ENCODE measurements around the gene CLMN. TPM values are rescaled to one million over a fixed set of nuclear protein-coding genes. Genes with fewer than 3 reads are reported as not detected.

Gene CLMN
- total RNA-seq, 1 donor from 2014 or later: 3.9 TPM

GRCh38 chr14:95323361-95323760, 3.7 kb upstream of the CLMN start:
- DNase-seq (ENCODE audit: low read depth) (peak; percentile 32), FAIRE-seq (no peak)
- no peak overlapping the region for H3K4me3 ChIP-seq (ENCODE audit: low read depth, low read length)
- no peak for TF ChIP-seq CTCF (IDR thresholded peaks at IDR 0.05; ENCODE audit: insufficient read depth, low read length, severe bottlenecking)
- no peaks in the 10 kb centered on the region for H3K27me3 ChIP-seq (ENCODE audit: control insufficient read depth, insufficient read depth, low read length)
- H3K36me3 ChIP-seq (ENCODE audit: control insufficient read depth, insufficient read depth, low read length): no peaks in the 10 kb centered on the region

DNA sequence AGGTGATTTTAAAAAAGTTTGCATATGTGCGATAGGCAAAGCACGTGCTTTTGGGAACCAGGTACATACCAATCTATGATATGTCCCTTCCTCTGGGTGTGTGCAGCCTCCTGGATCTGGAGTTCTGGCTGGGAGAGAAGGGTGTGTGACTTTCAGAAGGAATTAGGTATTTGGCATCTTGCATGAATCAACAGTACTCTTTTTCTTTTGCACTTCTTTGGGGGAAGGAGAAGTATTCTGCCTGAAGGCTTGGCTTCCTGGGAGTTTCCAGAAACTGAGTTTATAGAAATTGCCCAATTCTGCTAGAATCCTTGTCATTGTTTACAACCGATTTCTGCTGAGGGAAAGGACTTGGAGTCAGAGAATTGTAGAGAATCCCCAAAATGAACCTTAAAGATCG, 2.9 kb upstream of the CLMN start:
- Histone ChIP-seq H3K36me3 (ENCODE audit: control insufficient read depth, insufficient read depth, low read length) (no peaks in the 10 kb centered on the region), H3K4me3 (ENCODE audit: low read depth, low read length) (no peak overlapping the region), H3K27me3 (ENCODE audit: control insufficient read depth, insufficient read depth, low read length) (no peaks in the 10 kb centered on the region)
- DNase-seq (ENCODE audit: low read depth): peak; percentile 85
- no peak for TF ChIP-seq CTCF (IDR thresholded peaks at IDR 0.05; ENCODE audit: insufficient read depth, low read length, severe bottlenecking)
- FAIRE-seq: no peak

DNA sequence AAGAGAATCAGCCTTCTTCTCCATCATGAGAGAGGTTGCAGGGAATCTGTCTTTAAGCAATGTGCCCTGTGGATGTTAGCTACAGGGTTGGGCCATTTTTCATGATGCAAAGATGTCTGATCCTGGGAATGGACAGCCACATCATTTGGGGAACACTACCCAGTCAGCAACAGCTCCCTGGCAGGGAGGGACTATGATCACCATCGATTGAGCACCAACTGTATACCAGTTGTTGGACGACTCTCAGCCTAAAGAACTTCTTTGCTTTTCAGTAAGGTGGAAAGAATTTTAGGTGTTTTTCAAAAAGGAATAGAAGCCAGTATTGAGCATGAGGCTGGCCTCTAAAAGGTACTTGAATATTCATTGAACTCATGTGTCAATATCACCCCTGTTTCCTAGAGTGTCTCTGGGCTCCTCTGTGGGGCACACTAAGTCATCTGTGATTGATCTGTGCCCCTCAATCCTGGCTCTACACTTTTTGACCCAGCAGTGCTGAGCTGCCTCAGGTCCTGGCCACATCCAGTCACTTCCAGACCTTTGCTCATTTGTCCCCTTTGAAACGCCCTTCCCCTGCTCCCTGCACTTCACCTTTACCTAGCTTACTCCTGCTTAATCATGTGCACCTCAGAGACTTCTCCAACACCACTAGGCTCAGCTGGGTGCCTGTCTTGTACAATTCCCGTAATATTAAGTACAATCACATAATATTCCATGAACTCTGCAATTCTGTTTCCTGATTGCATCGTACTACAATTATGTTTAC, 2.2 kb upstream of the CLMN start:
- no peaks in the 10 kb centered on the region for H3K27me3 ChIP-seq (ENCODE audit: control insufficient read depth, insufficient read depth, low read length)
- FAIRE-seq: peak; percentile 43

DNA sequence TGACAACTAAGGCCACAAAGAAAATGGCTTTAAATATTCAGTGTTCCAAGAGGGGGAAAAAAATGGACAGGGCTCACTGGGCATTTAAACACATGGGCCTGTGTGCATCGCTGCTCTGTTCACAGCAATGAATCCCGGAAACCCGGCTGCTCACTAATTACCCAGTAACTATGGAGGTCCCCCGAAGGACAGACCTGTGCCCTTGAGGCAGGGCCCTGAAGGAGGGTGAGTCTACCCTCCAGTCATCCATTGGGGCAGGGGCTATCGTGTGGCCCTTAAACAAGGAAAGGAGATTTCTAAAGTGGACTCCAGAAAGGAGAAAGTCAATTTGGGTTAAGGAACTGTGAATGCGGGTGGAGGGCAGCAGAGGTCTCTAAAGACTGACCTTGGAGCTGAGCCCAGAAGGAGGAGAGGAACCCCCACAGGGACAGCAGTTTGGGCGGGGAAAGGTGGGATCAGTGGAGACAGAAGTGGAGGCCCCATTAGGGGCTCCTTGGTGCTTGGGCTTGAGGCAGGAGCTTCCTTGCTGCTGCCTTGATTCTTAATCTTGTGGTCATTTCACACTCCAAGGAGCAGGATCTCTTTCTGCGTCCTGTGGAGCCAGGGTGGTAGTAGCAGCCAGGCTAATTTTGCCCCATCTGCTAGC, 1.4 kb upstream of the CLMN start:
- Histone ChIP-seq H3K36me3 (ENCODE audit: control insufficient read depth, insufficient read depth, low read length) (no peaks in the 10 kb centered on the region), H3K4me3 (ENCODE audit: low read depth, low read length) (no peak overlapping the region), H3K27me3 (ENCODE audit: control insufficient read depth, insufficient read depth, low read length) (no peaks in the 10 kb centered on the region)
- DNase-seq (ENCODE audit: low read depth) (no peak), FAIRE-seq (no peak)
- TF ChIP-seq CTCF (IDR thresholded peaks at IDR 0.05; ENCODE audit: insufficient read depth, low read length, severe bottlenecking): no peak

More for the DNA sequence above, 2.2 kb upstream of the CLMN start:
- Histone ChIP-seq H3K36me3 (ENCODE audit: control insufficient read depth, insufficient read depth, low read length) (no peaks in the 10 kb centered on the region), H3K4me3 (ENCODE audit: low read depth, low read length) (no peak overlapping the region)
- TF ChIP-seq CTCF (IDR thresholded peaks at IDR 0.05; ENCODE audit: insufficient read depth, low read length, severe bottlenecking): no peak
- DNase-seq (ENCODE audit: low read depth): no peak

DNA sequence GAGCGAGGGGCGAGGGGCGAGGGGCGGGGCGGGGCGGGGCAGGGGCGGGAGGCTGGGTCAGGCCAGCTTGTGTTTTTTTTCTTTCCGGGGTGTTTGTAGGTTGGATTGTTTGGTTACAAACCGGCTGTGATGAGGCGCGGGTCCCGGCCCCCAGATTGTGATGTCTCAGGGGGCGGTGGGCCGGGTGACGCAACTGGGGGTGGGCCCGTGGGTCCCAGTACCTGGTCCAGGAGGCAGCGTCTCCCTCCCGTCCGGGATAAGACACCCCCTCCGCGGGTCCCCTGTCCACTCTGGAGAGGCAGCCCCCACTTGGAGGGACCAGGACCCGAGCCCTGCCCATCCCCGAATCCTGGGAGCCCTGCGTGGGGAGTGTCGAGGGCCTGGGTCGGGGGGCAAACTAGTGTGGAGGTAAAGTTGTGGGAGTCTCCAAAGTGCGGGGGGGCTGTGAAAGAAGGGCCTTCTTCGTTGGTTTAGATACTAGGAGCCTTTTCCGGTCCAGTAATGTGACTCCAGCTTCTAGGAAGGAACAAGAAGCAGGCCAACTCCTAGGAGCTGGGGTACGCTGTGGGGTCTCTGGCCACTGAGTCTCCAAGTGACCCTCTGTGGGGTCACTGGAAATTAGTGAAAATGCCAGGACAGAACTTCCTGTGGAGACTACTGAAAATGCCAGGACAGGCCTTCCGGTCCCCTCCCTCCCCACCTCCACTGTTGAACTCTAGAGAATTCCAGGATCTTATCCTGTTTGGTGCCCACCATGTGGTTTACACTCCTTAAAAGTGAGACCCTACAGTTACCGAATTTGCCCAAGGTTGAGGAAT, 579 bp upstream of the CLMN start:
- no peaks in the 10 kb centered on the region for H3K27me3 ChIP-seq (ENCODE audit: control insufficient read depth, insufficient read depth, low read length)
- no peak for TF ChIP-seq CTCF (IDR thresholded peaks at IDR 0.05; ENCODE audit: insufficient read depth, low read length, severe bottlenecking)
- peak overlapping the region; percentile 40 for H3K4me3 ChIP-seq (ENCODE audit: low read depth, low read length)
- FAIRE-seq: no peak
- H3K36me3 ChIP-seq (ENCODE audit: control insufficient read depth, insufficient read depth, low read length): no peaks in the 10 kb centered on the region
- DNase-seq (ENCODE audit: low read depth): no peak
